HL-60 (cell line): ENCODE measurements around the gene MLST8.

Experiments
- DNase-seq, 2 experiments: peaks; one replicate each; pipeline ENCODE4 v3.0.0-alpha.2; 2010 to 2020; ENCODE audit warnings: low read depth in 1 of 2, low spot score in 1 of 2
- H3K27ac ChIP-seq: fragments of 250-450 bp; sonication (Bioruptor Pico); replicated peaks from 2 replicates; pipeline ENCODE4 v1.5.1; 2020; ENCODE audit warnings: mild to moderate bottlenecking, moderate library complexity
- H3K27me3 ChIP-seq: fragments of 250-450 bp; sonication (Bioruptor Pico); 2 replicates; pipeline ENCODE4 v1.5.1; 2021; ENCODE audit warnings: mild to moderate bottlenecking, moderate library complexity; ENCODE audit not compliant: insufficient read depth, poor library complexity, severe bottlenecking
- H3K4me3 ChIP-seq: replicated peaks from 2 replicates; pipeline ENCODE4 v1.5.1; 2011; ENCODE audit warnings: mild to moderate bottlenecking, control low read depth, low read length; ENCODE audit not compliant: insufficient read depth
- CTCF ChIP-seq: IDR thresholded peaks from one replicate; pipeline ENCODE4 v1.5.1; 2011; ENCODE audit warnings: low read length, control low read depth, inconsistent platforms; ENCODE audit not compliant: insufficient read depth
- GABPA ChIP-seq: IDR thresholded peaks from 2 replicates; pipeline ENCODE4 v1.6.1; 2012; ENCODE audit warnings: low read depth
- POLR2AphosphoS5 ChIP-seq: IDR thresholded peaks from 2 replicates; pipeline ENCODE4 v1.6.1; 2012; ENCODE audit warnings: low read depth
- REST ChIP-seq: IDR thresholded peaks from 2 replicates; pipeline ENCODE4 v1.6.1; 2012; ENCODE audit warnings: low read depth; ENCODE audit not compliant: insufficient replicate concordance
- SPI1 ChIP-seq: IDR thresholded peaks from 2 replicates; pipeline ENCODE4 v1.6.1; 2012; ENCODE audit warnings: low read depth, mild to moderate bottlenecking, borderline replicate concordance

Gene MLST8

GRCh38 chr16:2206780-2207433 lies 1.7 kb downstream of the MLST8 start:
- DNase-seq: peak; percentile 77 to 80
- Histone ChIP-seq H3K27ac (peak overlapping the region; percentile 97), H3K27me3 (no peaks in the 10 kb centered on the region), H3K4me3 (peak overlapping the region; percentile 80)
- no peak for TF ChIP-seq CTCF
- no peak for TF ChIP-seq GABPA
- no peak for TF ChIP-seq REST
- TF ChIP-seq SPI1: no peak
- TF ChIP-seq POLR2AphosphoS5: 0 out of 2 replicates have a peak, but pooled peaks have one; percentile 16

- DNase-seq: no peak
- no peak overlapping the region for H3K27ac ChIP-seq
- TF ChIP-seq SPI1: no peak
- no peak for TF ChIP-seq CTCF
- no peak for TF ChIP-seq GABPA
- TF ChIP-seq REST: no peak
- no peak for TF ChIP-seq POLR2AphosphoS5
These were observed 2.6 kb downstream of the MLST8 start for GRCh38 chr16:2207872-2208271.

GRCh38 chr16:2208308-2208707 lies 3.1 kb downstream of the MLST8 start:
- no peak overlapping the region for H3K4me3 ChIP-seq
- H3K27ac ChIP-seq: no peak overlapping the region
- H3K27me3 ChIP-seq: no peaks in the 10 kb centered on the region
- no peak for TF ChIP-seq SPI1
- TF ChIP-seq REST: no peak
- no peak for TF ChIP-seq CTCF
- no peak for TF ChIP-seq GABPA
- no peak for TF ChIP-seq POLR2AphosphoS5
- no peak for DNase-seq

More at GRCh38 chr16:2207872-2208271, 2.6 kb downstream of the MLST8 start:
- H3K4me3 ChIP-seq: no peak overlapping the region
- H3K27me3 ChIP-seq: no peaks in the 10 kb centered on the region
